Stimulated activated CD4-positive, alpha-beta T cell treated with anti-CD3 and anti-CD28 coated beads, Interleukin-4, amount 100 ng/mL, for 48 hours (primary cell): Measurements from ENCODE around the gene DIAPH1.

Source experiments
- DNase-seq, 2 donors: peaks; one replicate each; pipeline ENCODE4 v3.0.0-alpha.2; 2020; ENCODE audit warnings: low read depth in 2 of 2

The DIAPH1 gene

DNA sequence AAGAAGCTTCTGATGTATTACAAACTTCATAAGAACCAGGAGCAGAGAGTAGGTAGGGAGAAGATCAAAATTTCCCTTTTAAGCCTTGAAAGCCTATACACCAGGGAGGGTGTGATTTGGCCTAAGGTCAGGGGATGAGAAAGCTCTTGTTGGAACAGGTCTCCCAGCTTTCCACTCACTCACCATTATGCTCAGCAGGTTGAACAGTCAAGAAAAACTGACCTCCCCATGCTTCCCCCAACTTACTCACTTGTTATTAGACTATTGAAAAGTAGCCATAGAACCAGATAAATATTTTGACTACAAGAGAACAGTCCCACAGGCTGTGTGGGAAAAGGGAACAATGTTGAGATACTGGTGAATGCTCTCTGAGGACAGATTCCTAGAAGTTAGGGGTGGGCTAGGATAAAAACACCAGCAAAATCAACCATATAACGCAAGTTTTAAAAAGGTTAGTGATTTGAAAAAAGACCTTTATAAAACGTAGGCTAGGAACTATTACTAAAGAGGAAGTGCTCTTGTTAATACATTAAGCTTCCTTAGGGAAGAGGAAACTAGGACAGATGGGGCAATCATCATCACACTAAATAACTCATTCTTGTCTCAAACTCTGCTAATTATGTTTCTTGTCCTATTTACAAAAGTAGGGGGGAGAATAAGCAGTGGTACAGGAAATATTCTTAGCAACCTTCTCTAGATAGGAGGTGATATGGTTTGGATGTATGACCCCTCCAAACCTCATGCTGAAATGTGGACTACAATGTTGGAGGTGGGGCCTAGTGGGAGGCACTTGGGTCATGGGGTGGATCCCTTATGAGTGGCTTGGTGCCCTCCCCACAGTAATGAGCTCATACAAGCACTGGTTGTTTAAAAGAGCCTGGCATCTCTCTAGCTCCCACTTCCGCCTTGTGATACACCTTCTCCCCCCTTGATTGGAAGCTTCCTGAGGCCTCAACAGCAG is 98.9 kb downstream of the DIAPH1 start:
- no peak for DNase-seq

DNA sequence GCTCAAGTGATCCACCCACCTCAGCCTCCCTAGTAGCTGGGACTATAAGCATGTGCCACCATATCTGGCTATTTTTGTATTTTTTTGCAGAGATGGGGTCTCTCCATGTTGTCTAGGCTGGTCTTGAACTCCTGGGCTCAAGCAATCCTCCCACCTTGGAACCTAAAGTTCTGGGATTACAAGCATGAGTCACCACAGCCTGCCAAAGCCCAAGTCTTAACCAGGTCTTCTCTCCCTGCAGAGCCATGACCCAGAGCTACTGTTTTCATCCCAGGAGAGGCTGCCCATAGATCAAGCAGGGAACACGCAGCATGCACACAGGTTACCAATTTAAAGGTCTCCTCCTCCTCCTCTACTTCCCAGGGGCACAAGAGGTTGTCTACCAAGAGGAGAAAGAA is 100.2 kb downstream of the DIAPH1 start:
- no peak for DNase-seq

DNA sequence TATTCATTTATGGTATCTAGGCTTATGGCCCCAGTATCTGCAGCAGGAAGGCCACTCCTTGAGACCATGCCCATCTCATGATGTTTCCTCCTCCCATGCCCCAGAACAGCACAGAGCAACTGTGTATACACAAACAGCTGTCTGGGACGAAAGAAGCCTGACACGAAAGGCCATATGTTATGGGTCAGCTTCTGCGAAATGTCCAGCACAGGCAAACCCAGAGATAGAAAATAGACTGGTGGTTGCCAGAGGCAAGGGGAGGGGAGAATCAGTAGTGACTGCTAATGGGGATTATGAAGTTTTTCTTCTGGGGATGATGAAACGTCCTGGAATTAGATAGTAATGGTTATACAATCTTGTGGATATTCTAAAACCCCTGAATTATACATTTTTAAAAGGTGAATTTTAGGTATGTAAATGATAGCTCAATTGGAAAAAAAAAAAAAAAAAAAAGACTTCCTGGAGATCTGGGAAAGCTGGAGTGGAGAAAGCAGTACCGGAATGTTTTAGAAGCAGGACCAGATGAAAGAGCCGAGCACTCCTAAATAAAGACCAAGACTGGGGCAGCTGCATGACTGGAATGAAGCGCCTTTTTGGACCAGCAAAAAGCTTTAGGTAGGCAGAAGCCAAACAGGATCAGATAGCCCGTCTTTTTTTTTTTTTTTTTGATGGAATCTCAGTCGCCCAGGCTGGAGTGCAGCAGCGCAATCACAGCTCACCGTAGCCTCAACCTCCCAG is 100.8 kb downstream of the DIAPH1 start:
- DNase-seq = no peak

DNA sequence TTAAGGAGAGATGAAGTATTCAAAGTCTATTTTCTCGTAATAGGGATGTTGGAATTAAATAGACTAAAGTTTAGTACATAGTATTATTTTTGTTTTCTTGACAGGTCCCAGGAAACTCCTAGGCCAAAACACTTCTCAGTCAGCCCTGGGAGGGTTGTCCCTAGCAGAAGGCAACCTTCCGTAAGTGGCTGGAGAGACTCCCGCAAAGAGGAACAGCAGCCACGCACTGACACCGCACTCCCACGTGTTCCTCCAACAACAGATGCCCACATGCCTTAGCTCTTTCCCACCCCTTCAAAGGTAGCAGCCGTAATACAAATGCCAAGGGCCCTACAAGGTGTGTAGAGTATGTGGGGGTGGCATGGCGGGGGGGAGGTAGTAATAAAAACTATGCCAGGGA is 101.5 kb downstream of the DIAPH1 start:
- no peak for DNase-seq

DNA sequence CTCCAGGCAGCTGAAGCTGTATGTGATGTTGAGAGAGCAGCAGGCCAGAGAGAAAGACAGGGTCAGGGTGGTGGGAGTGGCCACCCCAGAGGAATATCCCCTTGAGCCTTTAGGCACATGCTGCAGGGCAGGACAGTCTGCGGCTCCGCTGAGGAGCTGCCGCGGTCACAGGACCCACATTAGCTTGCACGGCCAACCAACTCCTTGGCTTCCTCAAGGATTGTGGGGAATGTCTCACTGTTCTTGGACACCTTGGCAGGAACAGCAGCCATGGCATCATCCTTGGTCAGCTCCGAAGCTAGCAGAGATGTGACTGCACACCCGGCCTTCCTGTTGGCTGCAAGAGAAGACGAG is 102.2 kb downstream of the DIAPH1 start:
- no peak for DNase-seq

DNA sequence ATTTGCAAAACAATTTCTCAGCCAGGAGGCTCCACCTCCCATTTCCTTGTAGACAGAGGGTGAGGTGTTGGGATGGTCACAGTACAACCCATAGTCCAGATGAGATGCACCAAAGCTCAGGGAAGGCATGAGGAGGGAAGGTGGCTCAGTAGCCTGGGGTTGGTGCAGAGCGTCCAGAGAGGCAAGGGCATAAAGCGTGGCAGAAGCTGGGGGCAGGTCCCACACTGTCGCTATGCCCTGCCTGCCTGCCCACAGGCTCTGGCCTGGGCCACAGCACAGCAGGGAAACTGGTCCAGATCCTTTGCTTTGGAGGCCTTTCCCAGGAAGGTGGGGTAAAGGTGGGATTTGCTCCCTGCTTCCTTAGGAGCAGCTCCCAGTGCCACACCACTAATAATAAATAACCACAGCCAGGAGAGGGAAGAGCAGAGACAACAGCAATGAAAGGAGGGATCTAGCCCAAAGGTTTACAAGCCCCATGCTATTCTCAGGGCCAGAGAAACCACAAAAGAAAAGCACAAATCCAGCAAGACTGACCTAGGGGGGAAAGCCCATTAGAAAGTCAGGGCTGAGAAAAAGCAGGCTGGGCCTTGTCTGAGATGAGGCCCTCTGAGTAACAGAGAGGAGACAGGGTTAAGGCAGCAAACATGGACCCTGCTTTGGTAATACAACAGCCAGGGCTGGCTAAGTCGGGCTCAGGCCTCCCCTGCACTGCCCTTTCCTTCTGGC is 102.7 kb downstream of the DIAPH1 start:
- no peak for DNase-seq

DNA sequence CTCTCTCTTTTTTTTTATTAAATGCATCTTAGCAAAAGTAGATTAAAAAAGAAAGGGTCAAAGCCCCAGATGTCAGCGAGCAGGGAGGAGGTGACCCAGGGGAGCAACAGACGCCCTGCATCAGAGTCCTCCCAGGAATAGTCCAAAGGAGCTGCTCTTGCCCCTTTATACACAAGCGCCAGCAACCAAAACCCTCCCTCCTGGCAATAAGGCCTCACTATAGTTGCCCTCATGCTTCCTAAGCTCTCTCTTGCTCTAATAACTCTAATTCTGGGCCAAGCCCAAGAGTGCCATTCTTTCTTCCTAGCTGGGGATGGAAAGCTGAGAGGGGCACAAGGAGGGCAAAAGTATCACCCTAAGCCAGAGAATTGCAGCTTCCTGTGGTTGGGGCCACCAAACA is 103.7 kb downstream of the DIAPH1 start:
- no peak for DNase-seq

DNA sequence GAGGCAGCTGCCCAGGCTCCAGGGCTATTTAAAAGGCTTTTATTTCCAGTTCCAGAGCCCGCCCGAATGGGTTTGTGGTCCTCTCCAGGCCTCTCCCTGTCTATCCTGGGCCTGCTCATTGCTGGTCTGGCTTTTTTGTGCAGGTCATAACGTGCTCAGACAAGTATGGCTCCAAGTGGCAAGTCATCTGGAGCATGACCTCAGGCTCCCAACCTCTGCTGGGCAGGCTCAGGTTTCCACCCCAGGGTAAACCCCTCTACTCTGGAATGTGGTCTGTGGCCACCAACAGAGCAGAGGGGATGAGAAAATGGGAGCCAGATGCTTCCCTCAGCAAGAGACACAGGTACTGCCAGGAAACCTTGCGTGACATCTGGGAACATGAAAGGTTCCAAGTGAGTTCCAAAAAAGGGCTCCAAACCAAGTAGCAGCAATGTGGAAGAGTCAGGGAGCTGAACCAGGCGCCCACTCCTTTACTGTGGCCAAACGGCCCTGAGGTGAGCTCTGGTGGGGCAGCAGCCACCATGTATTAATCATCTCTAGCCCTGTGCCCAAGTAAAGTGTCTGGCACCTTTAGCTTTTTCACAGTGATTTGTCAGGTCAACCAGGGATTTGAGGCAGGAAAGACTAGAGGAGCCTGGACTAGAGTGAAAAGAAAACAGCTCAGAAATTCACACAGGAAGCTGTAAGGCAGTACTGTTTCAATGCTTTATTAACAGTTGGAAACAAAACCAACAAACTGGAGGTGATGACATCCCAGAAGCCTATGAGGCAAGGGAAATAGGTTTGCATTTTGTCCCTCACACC is 104.3 kb downstream of the DIAPH1 start:
- DNase-seq = no peak

DNA sequence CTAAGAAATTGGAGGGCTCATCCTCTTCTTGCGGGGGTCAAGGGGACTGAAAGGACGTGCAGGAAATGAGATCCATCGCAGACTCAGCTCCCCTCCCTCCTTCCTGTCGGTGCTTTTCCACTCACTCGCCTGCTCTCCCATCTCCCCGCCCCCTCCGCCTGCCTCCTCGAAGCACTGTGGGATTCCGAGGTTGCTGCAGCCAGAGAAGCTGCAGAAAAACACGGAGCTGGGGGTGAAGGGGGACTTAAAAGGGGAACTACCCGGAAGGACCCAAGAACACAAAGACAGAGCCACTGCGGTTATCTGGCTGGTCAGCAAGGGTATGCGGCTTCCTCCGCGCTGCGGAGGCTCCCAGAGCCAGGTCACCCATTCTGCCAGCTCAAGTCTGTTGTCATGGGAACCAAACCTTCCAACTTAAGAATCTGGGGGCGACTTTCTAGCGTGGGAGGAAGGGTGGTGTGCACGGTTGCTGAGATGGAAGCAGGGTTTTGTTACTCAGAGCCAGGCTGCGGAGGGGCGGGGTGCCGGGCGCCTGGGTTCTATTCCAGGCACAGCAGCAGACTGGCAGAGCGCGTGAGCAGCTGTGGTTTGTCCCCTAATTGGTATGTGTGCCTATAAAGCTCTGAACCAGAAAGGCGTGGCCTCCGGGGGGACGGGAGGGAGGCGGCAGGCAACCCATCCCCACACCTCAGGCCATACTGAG is 105.0 kb downstream of the DIAPH1 start:
- DNase-seq = peak; percentile 55 to 67

DNA sequence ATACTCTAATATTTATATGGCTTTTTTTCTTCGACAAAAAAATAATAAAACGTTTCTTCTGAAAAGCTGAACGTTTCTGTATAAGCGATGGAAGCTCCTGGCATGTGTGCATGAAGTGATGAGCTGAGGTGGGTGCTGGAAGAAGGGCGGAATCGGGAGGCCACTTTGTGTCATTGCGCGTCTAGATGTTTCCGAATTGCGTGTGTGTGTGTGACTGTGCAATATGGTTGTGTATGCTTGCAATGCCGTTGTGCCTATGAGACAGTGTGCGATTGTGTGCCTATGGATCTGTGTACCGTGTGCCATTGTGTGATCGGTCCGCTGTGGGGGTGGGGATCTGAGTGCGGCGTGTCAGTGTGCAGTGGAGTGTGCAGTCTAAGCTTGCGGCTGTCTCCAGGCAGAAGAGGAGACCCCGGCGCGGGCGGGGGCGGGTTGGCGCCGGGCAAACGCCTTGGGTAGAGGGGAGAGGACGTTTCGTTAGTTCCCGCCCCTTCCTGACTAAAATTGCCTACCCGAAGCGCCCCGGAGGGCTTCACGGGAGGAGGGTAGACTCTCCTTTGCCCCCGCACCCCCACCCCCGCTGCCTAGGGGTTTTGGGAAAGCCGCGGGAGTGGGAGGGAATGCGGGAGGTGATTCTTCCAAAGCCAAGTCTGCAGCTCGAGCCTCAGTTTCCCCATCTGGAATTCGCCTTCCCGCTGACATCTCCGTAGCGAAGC is 105.7 kb downstream of the DIAPH1 start:
- peak; percentile 23 to 24 for DNase-seq

DNA sequence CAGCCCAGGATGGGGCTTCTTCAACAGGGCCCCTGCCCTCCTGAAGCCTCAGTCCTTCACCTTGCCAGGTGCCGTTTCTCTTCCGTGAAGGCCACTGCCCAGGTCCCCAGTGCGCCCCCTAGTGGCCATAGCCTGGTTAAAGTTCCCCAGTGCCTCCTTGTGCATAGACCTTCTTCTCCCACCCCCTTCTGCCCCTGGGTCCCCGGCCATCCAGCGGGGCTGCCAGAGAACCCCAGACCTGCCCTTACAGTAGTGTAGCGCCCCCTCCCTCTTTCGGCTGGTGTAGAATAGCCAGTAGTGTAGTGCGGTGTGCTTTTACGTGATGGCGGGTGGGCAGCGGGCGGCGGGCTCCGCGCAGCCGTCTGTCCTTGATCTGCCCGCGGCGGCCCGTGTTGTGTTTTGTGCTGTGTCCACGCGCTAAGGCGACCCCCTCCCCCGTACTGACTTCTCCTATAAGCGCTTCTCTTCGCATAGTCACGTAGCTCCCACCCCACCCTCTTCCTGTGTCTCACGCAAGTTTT is 106.3 kb downstream of the DIAPH1 start:
- DNase-seq = peak; percentile 83 to 95

DNA sequence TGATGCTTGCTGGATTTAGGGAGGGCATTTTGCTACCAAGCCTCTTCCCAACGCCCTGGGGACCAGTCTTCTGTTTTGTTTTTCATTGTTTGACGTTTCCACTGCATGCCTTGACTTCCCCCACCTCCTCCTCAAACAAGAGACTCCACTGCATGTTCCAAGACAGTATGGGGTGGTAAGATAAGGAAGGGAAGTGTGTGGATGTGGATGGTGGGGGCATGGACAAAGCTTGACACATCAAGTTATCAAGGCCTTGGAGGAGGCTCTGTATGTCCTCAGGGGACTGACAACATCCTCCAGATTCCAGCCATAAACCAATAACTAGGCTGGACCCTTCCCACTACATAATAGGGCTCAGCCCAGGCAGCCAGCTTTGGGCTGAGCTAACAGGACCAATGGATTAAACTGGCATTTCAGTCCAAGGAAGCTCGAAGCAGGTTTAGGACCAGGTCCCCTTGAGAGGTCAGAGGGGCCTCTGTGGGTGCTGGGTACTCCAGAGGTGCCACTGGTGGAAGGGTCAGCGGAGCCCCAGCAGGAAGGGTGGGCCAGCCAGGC is 107.0 kb downstream of the DIAPH1 start:
- no peak for DNase-seq

DNA sequence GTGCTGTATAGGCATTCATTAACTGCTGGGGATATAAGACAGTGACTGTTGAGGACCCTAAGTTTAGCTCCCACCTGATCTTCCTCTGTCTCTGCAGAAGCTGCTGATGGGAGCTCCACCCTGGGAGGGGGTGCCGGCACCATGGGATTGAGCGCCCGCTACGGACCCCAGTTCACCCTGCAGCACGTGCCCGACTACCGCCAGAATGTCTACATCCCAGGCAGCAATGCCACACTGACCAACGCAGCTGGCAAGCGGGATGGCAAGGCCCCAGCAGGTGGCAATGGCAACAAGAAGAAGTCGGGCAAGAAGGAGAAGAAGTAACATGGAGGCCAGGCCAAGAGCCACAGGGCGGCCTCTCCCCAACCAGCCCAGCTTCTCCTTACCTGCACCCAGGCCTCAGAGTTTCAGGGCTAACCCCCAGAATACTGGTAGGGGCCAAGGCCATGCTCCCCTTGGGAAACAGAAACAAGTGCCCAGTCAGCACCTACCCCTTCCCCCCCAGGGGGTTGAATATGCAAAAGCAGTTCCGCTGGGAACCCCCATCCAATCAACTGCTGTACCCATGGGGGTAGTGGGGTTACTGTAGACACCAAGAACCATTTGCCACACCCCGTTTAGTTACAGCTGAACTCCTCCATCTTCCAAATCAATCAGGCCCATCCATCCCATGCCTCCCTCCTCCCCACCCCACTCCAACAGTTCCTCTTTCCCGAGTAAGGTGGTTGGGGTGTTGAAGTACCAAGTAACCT is 107.8 kb downstream of the DIAPH1 start:
- no peak for DNase-seq

DNA sequence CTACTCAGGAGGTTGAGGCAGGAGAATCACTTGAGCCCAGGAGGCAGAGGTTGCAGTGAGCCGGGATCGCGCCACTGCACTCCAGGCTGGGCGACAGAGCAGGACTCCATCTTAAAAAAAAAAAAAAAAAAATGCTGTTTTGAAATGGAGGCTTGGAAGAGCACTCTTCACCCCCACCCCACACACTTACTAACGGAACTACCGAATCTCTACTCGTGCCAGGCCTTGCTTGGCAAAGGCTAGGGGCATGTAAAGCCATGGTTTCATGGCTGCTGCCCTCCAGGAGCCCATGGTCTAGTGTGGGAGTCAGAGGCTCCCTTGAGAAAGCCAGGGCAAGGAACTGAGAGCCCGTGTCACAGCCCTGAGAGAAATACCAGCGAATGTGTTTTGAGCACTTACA is 108.6 kb downstream of the DIAPH1 start:
- no peak for DNase-seq

DNA sequence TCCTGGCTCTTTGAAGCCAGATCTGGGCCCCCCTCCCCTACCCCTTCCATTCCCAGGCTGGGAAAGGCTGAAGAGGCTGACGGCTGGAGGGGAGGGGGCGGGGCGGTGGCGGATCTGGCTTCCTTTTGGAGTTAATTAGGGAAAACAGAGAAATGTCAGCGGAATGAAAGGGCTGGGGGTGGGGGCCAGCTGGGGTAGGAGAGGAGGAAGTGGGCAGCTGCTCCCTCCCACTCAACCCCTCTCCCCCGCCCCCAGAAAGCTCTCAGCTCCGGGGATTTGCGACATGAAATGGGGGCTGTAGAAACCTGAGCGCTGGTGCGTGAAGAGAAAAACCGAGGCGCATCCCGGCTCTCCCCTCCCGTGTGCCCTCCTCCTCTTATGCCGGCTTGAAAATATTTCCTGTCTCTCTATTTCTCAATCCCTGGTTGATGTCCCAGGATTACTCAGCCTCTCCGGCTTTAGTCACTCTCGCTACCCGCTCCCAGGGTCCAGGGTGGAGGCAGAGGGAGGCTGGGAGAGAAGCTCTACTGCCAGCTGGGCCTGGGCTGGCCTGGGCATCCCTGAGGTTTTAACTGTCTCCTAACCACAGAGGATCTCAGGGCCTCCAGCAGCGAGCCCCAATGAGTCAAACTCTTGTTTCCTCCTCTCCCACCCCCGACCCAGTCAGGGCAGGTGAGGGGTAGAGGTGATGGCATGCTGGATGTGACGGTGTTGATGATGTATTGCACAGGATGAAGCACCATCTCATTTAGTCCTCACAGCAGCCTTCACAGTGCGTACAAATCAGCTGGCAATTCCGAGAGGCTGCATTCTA is 109.8 kb downstream of the DIAPH1 start:
- DNase-seq = no peak

DNA sequence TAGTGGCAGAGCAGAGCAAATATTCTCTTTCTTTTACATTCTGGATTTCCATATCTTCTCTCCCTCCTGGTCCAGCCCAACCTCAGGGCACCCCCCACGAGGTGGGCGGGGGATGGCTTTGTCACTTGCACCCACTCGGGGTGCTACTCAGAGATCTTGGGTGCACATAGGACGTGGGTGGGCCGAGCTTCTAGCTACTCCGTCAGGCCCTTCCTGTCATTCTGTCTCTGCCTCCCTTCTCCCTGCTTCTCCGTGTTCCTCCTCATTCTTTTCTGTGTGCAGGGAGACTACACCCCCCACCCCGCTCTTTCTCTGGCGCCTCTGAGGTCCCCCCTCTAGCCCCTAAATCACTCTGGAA is 110.4 kb downstream of the DIAPH1 start:
- DNase-seq = no peak

DNA sequence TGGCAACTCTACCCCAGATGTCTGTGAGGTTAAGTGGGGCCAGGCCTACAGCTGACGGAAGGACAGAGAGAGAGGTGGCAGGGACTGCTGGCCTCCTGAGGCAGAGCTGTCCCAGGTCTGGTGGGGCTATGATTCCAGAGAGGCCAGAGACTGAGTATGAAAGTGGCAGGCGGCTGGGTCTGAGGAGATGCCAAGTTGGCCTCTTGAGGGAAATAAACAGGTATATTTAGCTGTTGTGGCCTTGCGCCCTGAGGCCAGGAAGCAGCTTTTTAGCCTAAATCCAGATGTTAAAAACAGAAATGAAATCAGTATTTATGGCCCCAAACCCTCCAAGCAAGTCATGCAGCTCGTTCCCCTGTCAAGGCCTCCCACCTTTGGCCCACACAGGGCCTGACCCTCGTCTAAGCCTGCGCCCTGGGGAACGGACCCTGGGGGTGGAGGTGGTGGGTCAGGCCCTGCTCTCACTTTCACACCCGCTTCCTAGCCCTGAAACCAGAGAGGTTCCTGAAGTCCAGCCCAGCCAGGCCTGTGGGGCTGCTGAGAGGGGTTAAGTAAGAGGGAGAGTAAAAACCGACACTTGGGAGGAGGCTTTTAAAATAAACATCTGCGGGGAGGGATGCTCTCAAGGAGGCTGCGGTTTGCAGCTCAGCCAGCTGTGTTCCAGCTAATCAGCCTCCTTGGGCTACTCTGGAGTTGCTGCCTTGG is 111.3 kb downstream of the DIAPH1 start:
- no peak for DNase-seq
